ENCODE data around the gene TUBB2A.
"Not testable (repeated sequence)": the region's sequence is repeated elsewhere in the genome, so short reads cannot be mapped to it uniquely, and the experiment has no call there.

Gene TUBB2A

DNA sequence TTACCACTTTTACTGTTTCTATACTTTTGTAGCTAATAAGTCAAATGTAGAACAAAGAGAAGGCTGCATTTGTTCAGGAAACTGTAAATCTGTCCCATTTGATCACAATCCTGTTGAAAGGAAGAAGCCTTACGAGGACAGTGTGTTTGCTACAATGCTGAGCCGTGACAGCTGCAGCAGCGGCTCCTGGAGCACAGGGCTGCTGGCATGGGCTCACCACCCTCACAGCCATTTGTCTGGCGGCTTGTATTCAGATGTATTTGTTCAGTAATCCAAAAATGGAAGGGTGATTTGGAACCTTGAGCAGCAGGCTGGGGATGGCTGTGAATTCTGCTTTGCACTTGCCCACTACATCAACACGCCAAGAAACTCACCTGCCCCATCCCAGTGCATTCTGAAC is 5.7 kb downstream of the TUBB2A start:
- no peak for DNase-seq

DNA sequence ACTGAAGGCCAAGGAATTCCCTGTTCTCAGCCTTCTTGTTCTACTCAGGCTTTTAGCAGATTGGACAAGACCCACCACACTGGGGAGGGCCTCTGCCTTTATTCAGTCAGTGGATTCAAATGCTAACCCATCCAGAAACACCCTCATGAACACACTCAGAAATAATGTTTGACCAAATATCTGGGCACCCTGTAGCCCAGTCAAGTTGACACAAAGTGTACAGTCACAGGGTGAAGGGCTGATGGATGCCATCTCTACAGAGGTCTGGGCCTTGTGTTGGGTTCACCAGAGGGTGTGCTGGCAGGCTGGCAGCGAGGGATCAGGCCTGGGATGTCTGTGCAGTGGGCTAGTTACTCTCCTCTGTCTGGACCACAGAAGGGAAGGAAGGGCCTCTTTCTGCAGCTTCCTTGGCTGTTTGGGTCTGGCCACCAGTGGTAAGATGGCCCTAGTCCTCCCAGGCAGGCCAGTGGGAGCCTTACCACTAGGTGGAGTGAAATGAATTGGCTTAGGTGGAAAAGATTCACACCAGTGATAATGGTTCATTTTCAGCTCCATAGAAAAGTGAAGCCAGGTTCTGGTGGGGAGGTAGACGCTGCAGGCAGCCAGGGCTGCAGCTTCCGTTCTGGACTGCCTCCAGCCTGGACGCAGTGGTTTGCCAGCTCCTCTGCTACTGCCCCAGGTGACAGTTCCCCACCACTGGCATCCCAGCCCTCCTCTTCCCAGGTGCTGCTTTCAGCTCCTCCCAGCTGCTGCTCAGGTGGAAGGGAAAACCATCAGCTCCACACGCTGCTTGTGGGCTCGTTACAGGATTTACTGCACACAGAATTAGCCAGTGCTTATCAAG is 9.2 kb downstream of the TUBB2A start:
- no peak for DNase-seq

DNA sequence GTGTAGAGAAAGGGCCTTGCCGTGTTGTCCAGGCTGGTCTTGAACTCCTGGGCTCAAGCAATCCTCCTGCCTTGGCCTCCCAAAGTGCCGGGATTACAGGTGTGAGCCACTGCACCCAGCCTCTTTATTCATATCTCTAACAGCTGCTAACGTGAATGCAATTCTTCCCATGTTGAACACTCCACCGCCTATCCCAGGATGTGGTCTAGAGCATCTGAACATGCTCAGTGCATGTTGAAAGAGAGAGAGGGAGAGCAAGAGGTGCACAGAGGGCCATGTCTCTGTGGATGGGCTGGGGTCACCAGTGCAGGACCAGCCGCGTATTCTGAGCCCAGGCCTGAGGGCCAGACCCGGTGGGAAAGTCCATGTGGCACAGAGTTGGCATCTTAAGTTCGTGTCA is 12.8 kb downstream of the TUBB2A start:
- DNase-seq: no peak

DNA sequence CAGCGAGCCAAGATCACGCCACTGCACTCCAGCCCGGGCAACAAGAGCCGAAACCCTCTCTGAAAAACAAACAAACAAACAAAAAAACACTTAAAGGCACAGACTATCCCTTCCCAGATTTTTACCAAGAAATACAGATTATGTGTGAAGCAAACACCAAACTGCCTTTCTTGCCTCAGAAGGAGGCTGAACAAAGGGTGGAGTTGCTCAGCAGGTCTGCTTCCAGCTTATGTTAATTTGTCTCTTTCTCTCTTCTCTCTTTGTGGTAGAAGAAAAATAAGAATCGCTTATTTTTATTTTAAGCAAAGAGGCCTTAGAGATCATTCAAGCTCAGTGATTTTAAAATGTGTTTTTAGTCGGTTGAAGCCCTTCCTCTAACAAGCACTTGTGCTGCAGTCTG is 14.2 kb downstream of the TUBB2A start:
- no peak for DNase-seq

DNA sequence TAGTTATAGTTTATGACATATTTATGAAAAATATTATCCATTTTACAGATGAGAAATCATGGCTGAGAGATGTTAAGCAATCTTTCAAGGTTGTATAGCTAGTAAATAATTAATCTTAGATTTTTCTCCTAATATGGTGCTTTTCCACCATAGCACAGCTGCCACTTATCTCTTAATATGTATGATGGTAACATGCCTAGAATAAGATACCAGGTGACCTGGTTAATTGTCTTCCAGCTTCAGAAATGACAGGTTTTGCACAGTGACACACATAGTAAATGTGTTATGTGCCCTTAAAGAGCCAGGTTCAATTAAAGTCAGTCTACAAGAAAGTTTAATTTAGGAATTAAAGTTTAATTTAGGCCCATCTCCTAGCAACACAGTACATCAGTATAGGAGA is 14.8 kb downstream of the TUBB2A start:
- no peak for DNase-seq

DNA sequence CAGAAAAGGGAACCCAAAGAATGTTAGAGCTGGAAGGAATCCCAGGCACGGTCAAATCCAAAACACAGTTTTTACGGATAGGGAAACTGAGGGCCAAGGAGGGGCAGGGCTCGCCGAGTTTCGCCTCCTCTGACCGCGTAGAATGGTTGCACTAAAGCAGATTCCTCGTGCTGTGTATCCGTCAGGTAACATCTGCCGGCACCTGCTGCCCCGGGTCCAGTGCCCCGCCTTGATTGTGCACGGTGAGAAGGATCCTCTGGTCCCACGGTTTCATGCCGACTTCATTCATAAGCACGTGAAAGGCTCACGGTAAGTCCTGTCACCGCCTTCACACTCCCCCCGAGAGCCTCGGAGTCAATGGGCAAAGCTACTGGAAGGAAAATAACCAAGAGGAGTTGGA is 17.1 kb downstream of the TUBB2A start:
- DNase-seq: no peak

DNA sequence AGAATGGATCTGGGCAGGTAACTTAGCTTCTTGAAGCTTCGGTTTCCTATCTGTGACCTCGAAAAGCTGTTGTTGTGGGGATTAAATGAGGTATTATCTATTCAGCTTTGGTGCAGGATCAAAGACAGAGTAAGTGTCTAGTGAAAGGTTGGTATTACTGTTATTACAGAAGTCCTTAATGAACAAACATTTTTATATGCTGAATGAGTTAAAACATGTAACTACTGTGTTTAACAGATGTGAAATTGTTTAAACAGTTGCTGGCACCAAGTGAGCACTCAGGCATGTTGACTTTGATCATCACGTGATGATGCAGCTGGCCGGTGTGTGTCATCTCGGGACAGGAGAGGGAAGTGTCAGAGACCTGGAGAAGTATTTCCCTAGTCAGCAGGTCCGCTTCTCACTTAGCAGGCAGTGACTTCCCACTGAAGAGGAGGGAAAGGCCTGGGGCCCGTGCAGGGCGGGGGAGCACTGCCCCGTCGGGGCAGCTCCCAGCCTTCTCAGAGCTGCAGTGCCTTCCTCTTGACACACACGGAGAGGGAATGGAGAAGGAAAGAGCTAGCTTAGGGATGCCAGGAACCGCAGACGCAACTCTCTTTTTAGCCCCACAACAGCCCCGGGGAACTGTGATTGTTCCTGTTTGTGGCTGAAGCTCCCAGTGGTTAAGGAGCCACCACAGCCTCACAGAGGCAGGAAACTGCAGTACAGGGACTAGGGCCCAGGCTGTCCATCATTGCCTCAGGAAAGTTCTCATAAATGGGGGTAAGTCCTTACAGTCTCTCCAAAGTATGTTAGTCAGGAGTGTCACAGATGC is 18.0 kb downstream of the TUBB2A start:
- DNase-seq: peak; percentile 62

DNA sequence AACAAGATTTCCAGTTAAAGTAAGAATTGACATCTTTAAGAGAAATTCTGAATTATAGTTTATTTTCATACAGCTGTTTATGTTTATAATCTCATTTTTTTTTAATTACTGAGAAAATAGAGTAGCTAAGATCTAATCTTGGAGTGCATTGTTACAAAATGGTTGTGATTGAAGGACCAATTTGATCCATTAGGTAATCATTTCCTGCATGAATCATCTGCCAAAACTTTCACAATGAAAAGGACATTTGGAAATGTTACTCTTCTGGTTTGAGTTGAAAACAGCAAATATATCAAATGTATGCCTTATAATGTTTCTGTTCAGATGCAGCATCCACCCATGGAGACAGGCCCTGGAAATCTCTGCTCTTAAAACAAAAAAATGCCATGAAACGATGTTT is 19.0 kb downstream of the TUBB2A start:
- no peak for DNase-seq

DNA sequence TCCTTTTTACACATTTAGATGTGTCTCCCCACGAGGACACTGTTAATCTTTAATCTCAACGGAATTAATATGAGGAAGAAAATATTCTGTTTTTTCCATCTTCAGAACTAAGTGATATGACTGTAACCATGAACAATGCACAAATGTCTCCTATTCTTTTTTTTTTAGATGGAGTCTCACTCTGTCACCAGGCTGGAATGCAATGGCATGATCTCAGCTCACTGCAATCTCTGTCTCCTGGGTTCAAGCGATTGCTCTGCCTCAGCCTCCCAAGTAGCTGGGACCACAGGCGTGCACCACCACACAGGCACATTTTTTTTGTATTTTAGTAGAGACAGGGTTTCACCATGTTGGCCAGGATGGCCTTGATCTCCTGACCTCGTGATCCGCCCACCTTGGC is 19.5 kb downstream of the TUBB2A start:
- not testable (repeated sequence) for DNase-seq

DNA sequence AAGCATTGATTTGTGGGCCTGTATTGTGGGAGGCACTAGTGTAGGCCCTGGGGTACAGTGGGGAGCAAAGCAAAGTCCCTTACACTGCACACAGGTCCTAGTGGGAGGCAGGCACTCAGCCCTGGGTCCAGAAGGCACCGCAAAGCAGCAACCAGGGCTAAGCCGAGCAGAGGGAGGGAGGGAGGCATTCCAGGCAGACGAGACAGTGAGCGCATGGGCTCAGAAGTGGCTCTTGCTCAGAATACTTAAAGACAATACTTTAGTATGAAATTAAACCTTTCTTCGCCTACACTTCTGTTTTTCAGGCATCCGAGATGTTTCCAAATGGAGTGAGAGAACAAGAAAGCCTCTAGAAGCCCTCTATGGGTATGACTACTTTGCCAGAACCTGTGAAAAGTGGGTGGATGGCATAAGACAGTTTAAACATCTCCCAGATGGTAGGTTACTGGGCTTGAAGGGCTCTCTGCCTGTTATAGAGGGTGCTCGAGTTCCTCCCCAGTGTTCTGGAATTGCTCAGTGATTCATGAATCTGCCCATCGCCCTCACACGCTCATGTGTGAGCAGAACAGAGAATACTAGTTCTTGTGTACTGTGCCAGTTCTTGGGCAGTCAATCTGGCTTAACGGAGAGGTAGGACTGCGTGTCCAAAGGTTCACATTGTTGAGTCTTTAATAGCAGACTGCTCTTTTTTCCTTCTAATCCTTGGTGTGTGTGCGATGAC is 20.1 kb downstream of the TUBB2A start:
- no peak for DNase-seq

DNA sequence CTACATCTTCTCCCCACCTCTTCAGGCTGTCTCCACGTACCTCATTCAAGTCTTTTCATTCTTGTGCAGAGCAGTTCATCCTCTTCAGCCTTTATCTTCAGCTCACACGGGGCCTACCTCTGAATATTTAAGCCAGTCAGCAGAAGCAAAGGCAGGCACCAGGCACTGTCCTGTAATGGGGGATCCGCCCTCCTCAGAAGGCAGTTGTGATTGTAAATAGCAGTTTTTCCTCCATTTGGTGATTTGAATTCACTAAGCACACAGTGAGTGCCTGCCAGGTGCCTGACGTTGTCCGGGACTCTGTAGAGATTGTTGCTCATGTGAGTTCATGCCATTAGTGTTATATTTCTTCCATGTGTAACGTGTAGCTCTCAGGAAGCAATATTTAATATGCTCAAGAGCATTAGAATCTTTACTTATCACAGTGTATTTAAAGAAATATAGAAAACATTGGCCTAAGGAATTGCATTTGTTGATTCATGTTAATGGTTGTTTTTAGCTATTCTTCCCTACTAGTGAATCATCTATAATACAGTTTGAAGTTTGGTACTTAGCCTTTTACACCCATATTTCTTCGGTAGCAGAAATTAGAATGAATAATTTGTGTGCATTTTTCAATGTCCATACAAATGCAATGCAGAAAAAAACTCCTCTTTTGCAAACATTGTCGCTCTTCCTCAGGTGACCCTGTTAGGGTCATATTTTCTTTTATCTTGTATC is 20.9 kb downstream of the TUBB2A start:
- no peak for DNase-seq

DNA sequence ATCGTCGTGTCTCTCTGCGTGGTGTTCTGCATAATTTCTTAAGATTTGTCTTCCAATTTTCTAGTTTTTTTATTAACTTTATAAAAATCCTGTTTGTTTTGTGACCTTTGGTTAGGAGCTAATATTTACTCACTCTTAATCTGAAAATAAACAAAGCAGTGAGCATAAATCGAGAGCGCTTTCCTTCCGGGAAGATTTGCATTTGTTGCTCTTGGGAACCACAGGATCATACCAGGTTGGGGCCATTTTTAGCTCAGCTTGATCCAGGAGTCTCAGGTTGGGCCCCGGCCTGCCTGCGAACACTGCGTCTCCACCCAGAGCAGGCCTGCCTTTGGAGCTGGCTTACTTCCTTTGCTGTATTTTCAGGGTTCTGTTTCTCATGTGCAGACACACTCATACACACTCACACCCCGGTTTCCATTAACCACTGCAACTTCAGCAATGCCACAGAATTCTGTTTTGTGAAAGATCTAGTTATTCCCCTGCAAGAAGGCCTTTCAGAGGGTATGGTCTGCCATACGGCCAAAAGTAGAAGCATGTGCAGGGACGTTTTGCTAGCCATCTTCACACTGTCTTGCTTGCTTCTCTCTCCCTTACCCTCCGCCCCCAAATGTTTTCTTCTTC is 21.6 kb downstream of the TUBB2A start:
- DNase-seq: no peak

DNA sequence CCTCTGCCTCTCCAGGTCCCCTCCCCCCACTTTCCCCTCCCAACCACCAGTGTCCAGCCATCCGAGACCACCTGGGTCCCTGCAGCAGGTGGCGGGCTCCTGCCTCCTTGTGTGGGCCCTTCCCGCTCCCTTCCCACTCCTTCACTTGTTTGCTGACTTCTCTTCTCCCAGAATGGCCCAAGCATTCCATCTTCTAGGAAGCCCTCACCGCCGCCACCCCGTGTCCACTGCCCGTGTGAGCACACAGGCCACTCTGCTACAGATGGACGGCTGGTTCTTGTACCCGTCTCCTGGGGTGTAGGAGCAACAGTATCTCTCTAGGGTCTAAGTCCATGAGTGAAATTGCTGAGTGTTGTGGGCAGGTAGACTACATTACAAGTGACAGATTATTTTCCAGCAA is 23.8 kb downstream of the TUBB2A start:
- DNase-seq: no peak

DNA sequence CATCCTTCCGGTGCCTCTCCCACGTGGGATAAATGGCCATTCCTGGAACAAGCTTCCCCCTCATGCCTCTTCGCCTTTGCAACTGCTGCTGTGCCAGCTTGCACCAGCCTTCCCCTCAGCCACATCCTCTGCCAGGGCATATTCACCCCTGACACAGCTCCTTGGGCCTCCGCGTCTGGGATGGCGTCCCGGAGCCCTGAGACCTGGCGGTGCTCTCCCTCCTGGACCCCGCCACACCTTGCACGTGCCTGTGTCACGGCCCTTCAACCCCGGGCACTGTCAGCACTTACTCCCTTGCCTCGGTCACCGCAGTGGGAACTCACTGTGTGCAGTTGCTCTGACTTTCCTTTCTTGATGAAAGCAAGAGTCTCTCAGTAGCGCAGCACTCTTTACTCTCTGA is 25.6 kb downstream of the TUBB2A start:
- no peak for DNase-seq

DNA sequence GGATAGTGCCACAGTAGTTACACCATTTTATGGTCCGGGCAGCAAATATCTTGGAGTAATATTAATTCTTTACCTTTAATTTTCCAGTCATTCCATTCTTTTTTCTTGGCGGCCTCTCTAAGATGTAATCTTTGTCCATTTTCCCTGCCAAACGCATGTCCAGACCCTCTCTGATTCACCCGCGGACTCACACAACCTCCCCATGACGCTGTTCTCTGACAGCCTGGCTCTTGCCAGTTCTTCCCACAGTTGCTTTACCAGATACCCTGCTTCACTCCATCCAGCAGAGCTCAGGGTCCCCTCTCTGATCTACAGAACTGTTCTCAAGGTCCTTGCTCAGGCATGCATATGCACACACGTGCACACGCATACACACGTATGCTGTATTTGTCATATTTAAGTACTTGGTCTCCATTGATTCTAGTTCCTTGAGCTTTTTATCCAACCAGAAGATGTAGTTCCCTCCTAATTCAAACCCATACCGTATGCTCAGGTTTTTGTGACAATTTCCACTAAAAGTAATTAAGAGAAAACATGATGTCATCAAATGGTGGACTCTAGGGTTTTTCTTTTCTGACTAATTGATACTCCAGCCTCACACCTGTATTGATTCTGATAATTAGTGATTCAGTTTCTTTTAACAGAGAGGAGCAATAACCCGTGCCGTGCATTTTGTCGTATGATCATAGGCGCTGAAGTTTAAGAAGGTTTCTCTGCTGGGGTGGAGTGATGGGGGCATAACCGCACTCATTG is 28.8 kb downstream of the TUBB2A start:
- DNase-seq: no peak

DNA sequence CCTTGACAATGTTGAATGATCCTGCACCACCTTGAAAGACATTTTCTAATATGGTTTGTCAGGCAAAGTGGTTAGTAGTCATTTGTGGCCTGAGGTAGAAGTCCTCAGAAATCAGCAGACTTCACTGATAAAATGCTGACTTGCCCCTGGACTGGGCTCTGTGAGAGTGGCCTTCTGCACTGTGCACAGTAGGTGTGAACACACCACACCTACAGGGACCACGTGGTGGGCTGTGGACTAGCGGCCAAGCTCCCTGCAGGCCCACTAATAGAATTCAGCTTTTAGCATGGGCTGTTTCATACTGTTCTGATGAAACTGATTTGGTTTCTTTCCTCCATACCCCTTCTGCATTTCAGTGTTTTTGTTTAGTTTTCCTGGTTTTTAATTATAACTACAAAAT is 31.5 kb downstream of the TUBB2A start:
- DNase-seq: no peak

DNA sequence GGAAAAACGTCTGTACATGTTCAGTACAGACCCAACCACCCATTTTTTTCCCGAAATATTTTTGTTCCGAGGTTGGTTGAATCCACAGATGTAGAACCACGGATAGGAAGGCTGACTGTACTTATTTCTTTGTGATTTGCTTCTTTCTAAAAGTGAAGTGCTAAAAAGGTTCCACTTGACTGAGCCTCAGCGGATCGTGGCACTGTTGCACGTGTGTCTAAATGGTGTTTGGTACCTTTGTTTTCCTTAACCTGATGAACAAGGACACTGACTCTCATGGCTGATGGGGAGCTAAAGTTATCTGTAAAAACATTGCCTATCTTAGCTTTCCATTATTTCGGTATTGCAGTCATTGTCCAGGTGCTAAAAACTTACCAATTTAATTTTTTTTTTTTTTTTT is 32.7 kb downstream of the TUBB2A start:
- no peak for DNase-seq

DNA sequence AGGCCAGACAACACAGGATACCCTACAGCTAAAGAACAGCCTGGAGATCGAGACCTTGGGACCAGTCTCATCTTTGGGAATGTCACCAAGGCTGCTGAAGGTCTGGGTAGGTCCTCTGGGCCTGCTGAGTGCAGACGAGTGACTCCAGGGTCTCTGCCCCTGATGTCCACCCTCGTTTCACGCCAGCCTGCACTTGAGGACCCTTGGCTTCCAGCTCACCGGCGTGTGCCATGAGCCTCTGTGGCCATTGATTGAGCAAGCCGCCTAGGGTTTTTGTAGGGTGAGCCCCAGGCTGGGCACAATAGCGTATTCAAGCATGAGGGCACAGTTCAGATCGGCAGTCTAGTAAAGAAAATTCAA is 34.5 kb downstream of the TUBB2A start:
- no peak for DNase-seq

DNA sequence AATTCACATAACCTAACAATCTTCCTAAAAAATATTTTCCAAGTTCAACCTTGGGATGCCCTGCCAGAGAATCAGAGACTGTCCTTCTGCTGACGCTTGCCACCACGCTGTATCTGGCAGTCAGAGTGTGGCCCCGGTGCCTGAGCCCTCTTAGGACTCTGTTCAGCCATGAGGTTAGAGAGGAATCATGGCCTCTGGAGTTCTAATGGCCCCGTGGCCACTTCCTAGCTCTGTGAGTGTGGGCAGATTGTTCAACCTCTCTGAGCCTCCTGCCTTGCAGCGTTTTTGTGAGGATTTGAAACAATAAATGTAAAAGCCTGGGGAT is 36.6 kb downstream of the TUBB2A start:
- no peak for DNase-seq

DNA sequence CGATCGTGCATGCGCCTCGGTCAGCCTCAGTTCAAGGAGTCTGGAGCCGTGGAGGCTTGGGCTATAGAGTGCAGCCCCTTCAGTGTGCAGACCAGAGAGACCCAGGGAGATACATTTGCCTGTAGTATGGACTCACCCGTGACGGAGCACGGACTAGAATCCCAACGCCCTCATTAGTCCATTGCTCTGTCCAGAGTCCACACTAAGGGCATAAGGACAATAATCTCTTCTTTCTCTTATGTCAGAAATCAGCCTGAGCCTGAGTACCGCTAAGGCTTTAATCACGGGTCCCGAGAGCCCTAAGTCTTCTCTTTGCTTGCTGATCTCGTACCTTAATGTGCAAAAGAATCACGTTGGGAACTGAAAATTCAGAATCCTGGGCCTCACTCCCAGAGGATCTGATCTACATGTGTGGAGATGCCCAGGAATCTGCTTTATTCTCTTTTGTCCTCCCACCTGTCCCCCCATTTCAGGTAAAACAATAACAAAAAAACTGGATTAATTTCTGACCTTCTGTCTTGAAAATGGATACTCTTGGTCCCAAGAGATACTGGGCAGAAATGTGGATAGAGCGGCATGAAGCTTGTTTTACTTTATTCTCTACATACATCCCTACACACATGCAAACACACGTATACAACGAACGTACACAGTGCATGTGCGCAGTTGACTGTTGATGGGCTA is 38.2 kb downstream of the TUBB2A start:
- DNase-seq: peak; percentile 10

DNA sequence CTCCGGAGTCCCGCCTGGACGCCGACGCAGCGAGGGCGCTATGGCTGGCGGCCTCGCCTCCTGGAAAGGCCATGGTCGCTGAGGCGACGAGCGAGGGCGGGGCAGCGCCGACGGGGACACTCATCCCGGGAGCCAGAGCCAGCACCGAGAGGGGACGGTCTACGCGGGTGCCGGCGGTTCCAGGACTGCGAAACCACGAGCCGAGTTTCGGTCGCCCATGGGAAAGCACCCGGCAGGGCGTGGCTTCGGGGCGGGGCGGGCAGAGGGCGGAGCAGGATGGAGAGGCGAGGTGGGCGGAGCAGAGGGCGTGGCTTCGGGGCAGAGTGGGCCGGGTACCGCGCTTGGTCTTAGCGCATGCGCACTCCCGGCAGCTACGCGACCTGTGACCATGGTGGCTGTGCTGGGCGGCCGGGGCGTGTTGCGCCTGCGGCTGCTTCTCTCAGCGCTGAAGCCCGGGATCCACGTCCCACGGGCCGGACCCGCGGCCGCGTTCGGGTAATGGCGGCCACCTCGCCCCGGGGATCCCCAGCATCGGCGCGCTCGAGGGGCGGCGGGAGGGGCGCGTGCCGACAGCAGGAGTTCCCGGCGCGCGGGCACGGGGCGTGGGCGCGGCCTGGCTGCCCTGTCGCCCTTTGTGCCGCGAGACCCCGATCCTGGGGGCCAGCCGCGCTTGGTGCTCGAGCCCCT is 38.8 kb downstream of the TUBB2A start, which contains the start of gene BPHL:
Gene BPHL, plus strand, starts transcription at position 359 of the 687 bp plus-strand sequence. Its CDS starts 30 bp downstream, at position 389.
- peak; percentile 74 for DNase-seq

Measured in NCI-H1417 treated with DMSO at 0.1 percent for 48 hours (cell line).